ENCODE data around the gene ATAD3A. TPM values are rescaled to one million over a fixed set of nuclear protein-coding genes. Genes with fewer than 3 reads are reported as not detected.
A peak's percentile ranks its signal among the peaks of the same experiment; 100 is the strongest.
"Not testable (repeated sequence)": the region's sequence is repeated elsewhere in the genome, so short reads cannot be mapped to it uniquely, and the experiment has no call there.

ATAD3A gene
- total RNA-seq, 1 donor from 2014 or later, result 31.7 TPM

- no peak for DNase-seq (ENCODE audit: extremely low spot score, unreplicated experiment)
- Mint-ChIP-seq H3K27ac (ENCODE audit: unreplicated experiment) (peak overlapping the region; percentile 31), H3K9me3 (ENCODE audit: unreplicated experiment) (no peaks in the 10 kb centered on the region), H3K27me3 (ENCODE audit: unreplicated experiment) (no peaks in the 10 kb centered on the region), H3K36me3 (ENCODE audit: unreplicated experiment) (no peaks in the 10 kb centered on the region), H3K4me1 (ENCODE audit: unreplicated experiment) (peaks cover 21% of the 10 kb centered on the region), H3K4me3 (ENCODE audit: unreplicated experiment) (no peak overlapping the region)
- no peak for TF ChIP-seq CTCF (IDR thresholded peaks at IDR 0.05)
These were observed 42.0 kb downstream of the ATAD3A start for GRCh38 chr1:1553821-1554494.

GRCh38 chr1:1554550-1554925 lies 42.6 kb downstream of the ATAD3A start:
- H3K9me3 Mint-ChIP-seq (ENCODE audit: unreplicated experiment), result no peaks in the 10 kb centered on the region
- H3K4me3 Mint-ChIP-seq (ENCODE audit: unreplicated experiment), result no peak overlapping the region
- DNase-seq (ENCODE audit: extremely low spot score, unreplicated experiment), result no peak
- no peaks in the 10 kb centered on the region for H3K36me3 Mint-ChIP-seq (ENCODE audit: unreplicated experiment)
- H3K27ac Mint-ChIP-seq (ENCODE audit: unreplicated experiment), result no peak overlapping the region
- no peaks in the 10 kb centered on the region for H3K27me3 Mint-ChIP-seq (ENCODE audit: unreplicated experiment)
- TF ChIP-seq CTCF (IDR thresholded peaks at IDR 0.05), result no peak
- peaks cover 21% of the 10 kb centered on the region for H3K4me1 Mint-ChIP-seq (ENCODE audit: unreplicated experiment)

- Mint-ChIP-seq H3K27me3 (ENCODE audit: unreplicated experiment) (no peaks in the 10 kb centered on the region), H3K36me3 (ENCODE audit: unreplicated experiment) (no peaks in the 10 kb centered on the region), H3K4me1 (ENCODE audit: unreplicated experiment) (peaks cover 21% of the 10 kb centered on the region), H3K4me3 (ENCODE audit: unreplicated experiment) (no peak overlapping the region), H3K9me3 (ENCODE audit: unreplicated experiment) (no peaks in the 10 kb centered on the region), H3K27ac (ENCODE audit: unreplicated experiment) (peak overlapping the region; percentile 47)
- no peak for DNase-seq (ENCODE audit: extremely low spot score, unreplicated experiment)
- no peak for TF ChIP-seq CTCF (IDR thresholded peaks at IDR 0.05)
These were observed 43.3 kb downstream of the ATAD3A start for GRCh38 chr1:1554926-1555915.

GRCh38 chr1:1556505-1556904 lies 44.5 kb downstream of the ATAD3A start:
- peaks cover 3% of the 10 kb centered on the region for H3K36me3 Mint-ChIP-seq (ENCODE audit: unreplicated experiment)
- peaks cover 13% of the 10 kb centered on the region for H3K4me1 Mint-ChIP-seq (ENCODE audit: unreplicated experiment)
- DNase-seq (ENCODE audit: extremely low spot score, unreplicated experiment), result no peak
- no peaks in the 10 kb centered on the region for H3K27me3 Mint-ChIP-seq (ENCODE audit: unreplicated experiment)
- H3K27ac Mint-ChIP-seq (ENCODE audit: unreplicated experiment), result no peak overlapping the region
- TF ChIP-seq CTCF (IDR thresholded peaks at IDR 0.05), result no peak
- no peaks in the 10 kb centered on the region for H3K9me3 Mint-ChIP-seq (ENCODE audit: unreplicated experiment)
- no peak overlapping the region for H3K4me3 Mint-ChIP-seq (ENCODE audit: unreplicated experiment)

GRCh38 chr1:1556961-1557360 lies 45.0 kb downstream of the ATAD3A start:
- H3K9me3 Mint-ChIP-seq (ENCODE audit: unreplicated experiment); H3K4me1 Mint-ChIP-seq (ENCODE audit: unreplicated experiment); DNase-seq (ENCODE audit: extremely low spot score, unreplicated experiment); H3K36me3 Mint-ChIP-seq (ENCODE audit: unreplicated experiment); H3K27me3 Mint-ChIP-seq (ENCODE audit: unreplicated experiment); H3K4me3 Mint-ChIP-seq (ENCODE audit: unreplicated experiment); H3K27ac Mint-ChIP-seq (ENCODE audit: unreplicated experiment): not testable (repeated sequence)

GRCh38 chr1:1557688-1558087 lies 45.7 kb downstream of the ATAD3A start:
- not testable (repeated sequence) for H3K27me3 Mint-ChIP-seq (ENCODE audit: unreplicated experiment); H3K9me3 Mint-ChIP-seq (ENCODE audit: unreplicated experiment); H3K4me3 Mint-ChIP-seq (ENCODE audit: unreplicated experiment); H3K4me1 Mint-ChIP-seq (ENCODE audit: unreplicated experiment); H3K27ac Mint-ChIP-seq (ENCODE audit: unreplicated experiment); DNase-seq (ENCODE audit: extremely low spot score, unreplicated experiment)
- H3K36me3 Mint-ChIP-seq (ENCODE audit: unreplicated experiment), result peaks cover 12% of the 10 kb centered on the region

All from osteocyte (in vitro differentiated cells).